Measurements from ENCODE around the gene ASB1. TPM values are rescaled to one million over a fixed set of nuclear protein-coding genes. Genes with fewer than 3 reads are reported as not detected.

The ASB1 gene
- total RNA-seq, 4 donors from 2014 or later, result 12.4 to 19.5 (median 15.6) TPM

DNA sequence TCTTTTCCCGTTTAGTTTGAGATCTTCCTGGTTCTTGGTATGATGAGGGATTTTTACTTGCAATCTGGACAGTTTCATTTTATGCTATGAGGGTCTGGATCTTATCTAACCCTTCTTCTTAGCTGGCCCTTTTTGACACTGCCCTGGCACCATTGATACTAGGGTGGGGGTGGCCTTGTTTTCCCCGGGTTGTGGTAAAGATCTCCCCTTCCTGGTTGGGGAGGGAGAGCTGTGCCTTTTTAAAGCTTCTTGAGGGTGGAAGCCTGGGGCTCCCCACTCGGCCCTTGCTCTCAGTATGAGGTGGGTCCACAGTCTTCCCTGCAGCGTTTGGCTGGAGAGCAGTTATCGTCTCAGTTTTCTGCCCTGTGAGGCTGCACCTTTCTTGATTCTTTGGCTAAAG lies 66.1 kb downstream of the ASB1 start:
- no peaks in the 10 kb centered on the region for H3K36me3 ChIP-seq
- H3K9me3 ChIP-seq, result no peaks in the 10 kb centered on the region
- no peaks in the 10 kb centered on the region for H3K27me3 ChIP-seq
- 73 to 78% methylated on average over 5 of the region's 5 CpGs for WGBS, 2 donors
- intact Hi-C loops (cut with DNase I), result no loop called here
- H3K27ac ChIP-seq, result no peak overlapping the region
- TF ChIP-seq, protein P1, sequence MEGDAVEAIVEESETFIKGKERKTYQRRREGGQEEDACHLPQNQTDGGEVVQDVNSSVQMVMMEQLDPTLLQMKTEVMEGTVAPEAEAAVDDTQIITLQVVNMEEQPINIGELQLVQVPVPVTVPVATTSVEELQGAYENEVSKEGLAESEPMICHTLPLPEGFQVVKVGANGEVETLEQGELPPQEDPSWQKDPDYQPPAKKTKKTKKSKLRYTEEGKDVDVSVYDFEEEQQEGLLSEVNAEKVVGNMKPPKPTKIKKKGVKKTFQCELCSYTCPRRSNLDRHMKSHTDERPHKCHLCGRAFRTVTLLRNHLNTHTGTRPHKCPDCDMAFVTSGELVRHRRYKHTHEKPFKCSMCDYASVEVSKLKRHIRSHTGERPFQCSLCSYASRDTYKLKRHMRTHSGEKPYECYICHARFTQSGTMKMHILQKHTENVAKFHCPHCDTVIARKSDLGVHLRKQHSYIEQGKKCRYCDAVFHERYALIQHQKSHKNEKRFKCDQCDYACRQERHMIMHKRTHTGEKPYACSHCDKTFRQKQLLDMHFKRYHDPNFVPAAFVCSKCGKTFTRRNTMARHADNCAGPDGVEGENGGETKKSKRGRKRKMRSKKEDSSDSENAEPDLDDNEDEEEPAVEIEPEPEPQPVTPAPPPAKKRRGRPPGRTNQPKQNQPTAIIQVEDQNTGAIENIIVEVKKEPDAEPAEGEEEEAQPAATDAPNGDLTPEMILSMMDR (IDR thresholded peaks at IDR 0.05), result no peak
- no peak for TF ChIP-seq POLR2A (IDR thresholded peaks at IDR 0.05)
- H3K4me1 ChIP-seq, result no peaks in the 10 kb centered on the region
- DNase-seq, result no peak
- H3K4me3 ChIP-seq (replicated peaks in 1 of 3), result no peak overlapping the region

- H3K4me3 ChIP-seq (replicated peaks in 1 of 3), result no peak overlapping the region
Measured at GRCh38 chr2:238493411-238493810, 66.7 kb downstream of the ASB1 start.

DNA sequence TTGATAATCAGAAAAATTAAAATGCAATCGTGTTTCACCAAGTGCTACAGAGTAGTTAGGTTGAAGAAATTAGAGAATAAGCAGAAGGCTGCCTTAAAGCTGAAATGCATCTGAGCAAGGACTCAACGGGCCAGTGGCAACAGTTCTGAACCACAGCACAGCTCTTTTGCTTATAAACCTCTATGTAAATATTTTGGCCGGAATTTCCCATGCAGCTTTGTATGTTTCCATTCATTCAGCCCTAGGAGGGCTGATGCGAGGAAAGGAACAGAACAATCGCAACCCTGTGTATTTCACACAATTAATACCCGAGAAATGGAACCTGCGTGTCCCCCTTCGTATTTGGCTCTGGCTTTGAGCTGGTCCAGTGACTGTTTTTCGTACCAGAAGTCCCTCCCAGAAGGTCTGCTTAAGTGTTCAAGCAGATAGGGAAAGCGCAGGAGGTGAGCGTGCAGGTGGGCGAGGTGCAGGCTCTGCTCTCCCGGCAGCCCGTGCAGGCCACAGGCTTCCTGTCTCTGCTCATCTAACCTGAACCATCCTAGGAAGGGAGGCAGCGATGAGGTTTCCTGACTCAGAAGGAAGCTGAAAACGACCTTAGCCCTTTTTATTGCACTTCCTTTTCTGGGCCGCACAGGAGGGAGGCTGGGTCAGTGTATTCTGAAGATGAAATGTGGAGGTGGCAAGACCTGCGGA lies 67.3 kb downstream of the ASB1 start:
- no peak for DNase-seq
- no peak overlapping the region for H3K4me3 ChIP-seq (replicated peaks in 1 of 3)
- WGBS, 2 donors, result 78 to 81% methylated on average over 18 of the region's 18 CpGs

More at GRCh38 chr2:238493411-238493810, 66.7 kb downstream of the ASB1 start:
- TF ChIP-seq POLR2A (IDR thresholded peaks at IDR 0.05), result no peak
- TF ChIP-seq, protein P1 (IDR thresholded peaks at IDR 0.05), result no peak
- intact Hi-C loops (cut with DNase I), result no loop called here
- Histone ChIP-seq H3K36me3 (no peaks in the 10 kb centered on the region), H3K27me3 (no peaks in the 10 kb centered on the region), H3K27ac (no peak overlapping the region), H3K4me1 (no peaks in the 10 kb centered on the region), H3K9me3 (no peaks in the 10 kb centered on the region)
- WGBS, 2 donors, result 93 to 96% methylated on average over 5 of the region's 5 CpGs
- DNase-seq, result no peak

DNA sequence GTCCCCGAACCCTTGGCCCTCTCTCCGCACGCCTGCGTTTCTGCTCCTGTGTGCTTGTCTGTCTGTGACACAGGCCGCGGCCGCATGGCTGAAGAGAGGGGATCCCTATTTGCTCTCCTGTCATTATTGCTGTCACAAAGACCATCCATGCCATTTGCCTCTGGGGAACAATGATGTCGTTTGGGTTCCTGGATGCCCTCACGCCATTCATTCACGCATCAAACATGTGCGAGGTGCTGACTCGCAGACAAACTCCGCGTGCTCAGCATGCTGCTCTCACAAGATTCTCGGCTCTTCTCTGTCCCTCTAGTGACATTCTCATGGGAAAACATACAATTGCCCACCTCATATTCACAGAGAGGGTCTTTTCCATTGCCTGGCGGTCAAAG lies 67.8 kb downstream of the ASB1 start:
- Histone ChIP-seq H3K27me3 (no peaks in the 10 kb centered on the region), H3K4me1 (no peaks in the 10 kb centered on the region), H3K36me3 (no peaks in the 10 kb centered on the region), H3K27ac (no peak overlapping the region), H3K9me3 (no peaks in the 10 kb centered on the region), H3K4me3 (replicated peaks in 1 of 3) (no peak overlapping the region)
- intact Hi-C loops (cut with DNase I), result no loop called here
- TF ChIP-seq, protein P1 (IDR thresholded peaks at IDR 0.05), result no peak
- no peak for TF ChIP-seq POLR2A (IDR thresholded peaks at IDR 0.05)
- no peak for DNase-seq
- WGBS, 2 donors, result 92 to 94% methylated on average over 16 of the region's 16 CpGs

More for the DNA sequence above, 67.3 kb downstream of the ASB1 start:
- Histone ChIP-seq H3K27ac (no peak overlapping the region), H3K4me1 (no peaks in the 10 kb centered on the region), H3K36me3 (no peaks in the 10 kb centered on the region), H3K27me3 (no peaks in the 10 kb centered on the region), H3K9me3 (no peaks in the 10 kb centered on the region)
- TF ChIP-seq POLR2A (IDR thresholded peaks at IDR 0.05), result no peak
- TF ChIP-seq, protein P1 (IDR thresholded peaks at IDR 0.05), result no peak
- intact Hi-C loops (cut with DNase I), result no loop called here

DNA sequence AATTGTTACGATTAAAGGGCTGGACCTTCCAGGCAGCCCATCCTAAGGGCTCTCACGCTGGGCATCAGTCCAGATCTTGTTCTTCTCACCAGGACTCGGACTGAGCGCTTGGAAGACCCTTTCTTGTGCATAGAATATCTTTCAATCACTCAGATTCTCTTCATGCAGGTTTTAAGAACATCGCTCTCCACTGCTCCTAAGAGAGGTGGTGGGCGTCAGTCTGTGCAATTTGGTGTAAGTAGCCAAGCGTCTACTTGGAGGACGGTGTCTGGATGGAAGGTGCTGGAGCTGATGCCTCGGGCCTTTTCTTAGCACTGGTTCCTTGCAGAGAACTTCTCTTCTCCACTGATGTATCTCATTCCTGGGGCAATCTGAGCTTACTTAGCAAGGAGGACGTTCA lies 68.7 kb downstream of the ASB1 start:
- no peak for DNase-seq
- H3K36me3 ChIP-seq, result no peaks in the 10 kb centered on the region
- no peak overlapping the region for H3K27ac ChIP-seq
- no peaks in the 10 kb centered on the region for H3K9me3 ChIP-seq
- intact Hi-C loops (cut with DNase I), result no loop called here
- H3K4me1 ChIP-seq, result no peaks in the 10 kb centered on the region
- WGBS, 2 donors, result 62 to 67% methylated on average over 10 of the region's 10 CpGs
- no peak overlapping the region for H3K4me3 ChIP-seq (replicated peaks in 1 of 3)
- TF ChIP-seq, protein P1 (IDR thresholded peaks at IDR 0.05), result no peak
- no peak for TF ChIP-seq POLR2A (IDR thresholded peaks at IDR 0.05)
- no peaks in the 10 kb centered on the region for H3K27me3 ChIP-seq
